ENCODE measurements around the gene NTSR1.

The NTSR1 gene

DNA sequence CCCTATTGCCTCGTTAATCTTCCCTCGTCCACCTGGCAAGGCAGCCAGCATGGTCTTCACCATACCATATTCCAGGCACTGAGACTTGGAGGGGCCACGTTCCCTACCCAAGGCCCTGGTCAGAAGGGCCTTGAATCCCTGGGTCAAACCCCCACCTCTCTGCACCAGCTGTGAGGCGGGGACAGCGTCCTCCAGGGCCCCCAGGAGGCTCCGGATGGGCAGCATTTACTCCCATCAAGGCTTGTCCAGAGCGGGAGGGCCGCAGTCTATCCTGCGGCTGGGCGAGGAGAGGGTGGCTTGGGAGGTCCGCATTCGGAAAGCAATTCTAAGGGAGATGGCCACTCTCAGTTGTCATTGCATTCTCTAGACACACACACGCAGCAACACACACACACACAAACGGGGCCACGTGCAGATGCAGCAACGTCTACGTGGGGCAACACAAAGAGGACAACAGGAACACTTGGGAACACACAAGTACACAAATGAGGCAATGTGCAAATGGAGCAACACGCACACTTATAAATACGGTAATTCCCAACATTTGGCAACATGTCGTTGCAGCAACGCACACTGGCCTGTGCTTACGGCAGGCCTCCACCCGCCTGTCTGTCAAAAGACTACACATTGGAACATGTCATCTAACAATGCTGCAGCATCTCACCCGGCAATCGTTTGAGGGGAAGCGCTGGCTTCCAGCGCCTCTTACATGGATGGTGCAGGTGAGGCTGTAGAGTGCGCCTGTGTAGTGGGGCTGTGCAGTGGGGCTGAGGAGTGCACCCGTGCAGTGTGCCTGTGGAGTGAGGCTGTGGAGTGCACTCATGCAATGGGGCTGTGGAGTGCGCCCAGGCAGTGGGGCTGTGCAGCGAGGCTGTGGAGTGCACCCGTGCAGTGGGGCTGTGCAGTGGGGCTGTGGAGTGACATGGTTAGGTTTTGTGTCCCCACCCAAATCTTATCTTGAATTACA is 12.9 kb upstream of the NTSR1 start:
- TF ChIP-seq, protein P1, sequence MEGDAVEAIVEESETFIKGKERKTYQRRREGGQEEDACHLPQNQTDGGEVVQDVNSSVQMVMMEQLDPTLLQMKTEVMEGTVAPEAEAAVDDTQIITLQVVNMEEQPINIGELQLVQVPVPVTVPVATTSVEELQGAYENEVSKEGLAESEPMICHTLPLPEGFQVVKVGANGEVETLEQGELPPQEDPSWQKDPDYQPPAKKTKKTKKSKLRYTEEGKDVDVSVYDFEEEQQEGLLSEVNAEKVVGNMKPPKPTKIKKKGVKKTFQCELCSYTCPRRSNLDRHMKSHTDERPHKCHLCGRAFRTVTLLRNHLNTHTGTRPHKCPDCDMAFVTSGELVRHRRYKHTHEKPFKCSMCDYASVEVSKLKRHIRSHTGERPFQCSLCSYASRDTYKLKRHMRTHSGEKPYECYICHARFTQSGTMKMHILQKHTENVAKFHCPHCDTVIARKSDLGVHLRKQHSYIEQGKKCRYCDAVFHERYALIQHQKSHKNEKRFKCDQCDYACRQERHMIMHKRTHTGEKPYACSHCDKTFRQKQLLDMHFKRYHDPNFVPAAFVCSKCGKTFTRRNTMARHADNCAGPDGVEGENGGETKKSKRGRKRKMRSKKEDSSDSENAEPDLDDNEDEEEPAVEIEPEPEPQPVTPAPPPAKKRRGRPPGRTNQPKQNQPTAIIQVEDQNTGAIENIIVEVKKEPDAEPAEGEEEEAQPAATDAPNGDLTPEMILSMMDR (IDR thresholded peaks at IDR 0.05) = no peak
- H3K27ac ChIP-seq = no peak overlapping the region
- DNase-seq (ENCODE audit: low spot score) = no peak
- H3K4me3 ChIP-seq = no peak overlapping the region

DNA sequence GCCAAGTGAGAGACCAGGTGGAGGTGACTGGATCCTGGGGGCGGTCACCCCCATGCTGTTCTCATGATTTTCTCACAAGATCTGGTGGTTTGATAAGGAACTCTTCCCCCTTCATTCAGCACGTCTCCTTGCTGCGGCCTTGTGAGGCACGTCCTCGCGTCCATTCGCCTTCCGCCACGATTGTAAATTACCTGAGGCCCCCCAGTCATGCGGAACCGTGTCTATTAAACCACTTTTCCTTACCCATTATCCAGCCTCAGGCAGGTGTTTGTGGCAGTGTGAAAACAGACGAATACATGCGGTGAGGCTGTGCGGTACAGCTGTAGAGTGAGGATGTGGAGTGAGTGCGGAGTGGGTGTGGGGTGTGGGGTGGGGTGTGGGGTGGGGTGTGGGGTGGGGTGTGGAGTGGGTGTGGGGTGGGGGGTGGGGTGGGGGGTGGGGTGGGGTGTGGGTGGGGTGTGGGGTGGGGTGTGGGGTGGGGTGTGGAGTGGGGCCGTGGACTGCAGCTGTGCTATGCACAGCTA is 12.1 kb upstream of the NTSR1 start:
- H3K27ac ChIP-seq = no peak overlapping the region
- no peak for DNase-seq (ENCODE audit: low spot score)
- H3K4me3 ChIP-seq = no peak overlapping the region
- TF ChIP-seq, protein P1 (IDR thresholded peaks at IDR 0.05) = no peak

DNA sequence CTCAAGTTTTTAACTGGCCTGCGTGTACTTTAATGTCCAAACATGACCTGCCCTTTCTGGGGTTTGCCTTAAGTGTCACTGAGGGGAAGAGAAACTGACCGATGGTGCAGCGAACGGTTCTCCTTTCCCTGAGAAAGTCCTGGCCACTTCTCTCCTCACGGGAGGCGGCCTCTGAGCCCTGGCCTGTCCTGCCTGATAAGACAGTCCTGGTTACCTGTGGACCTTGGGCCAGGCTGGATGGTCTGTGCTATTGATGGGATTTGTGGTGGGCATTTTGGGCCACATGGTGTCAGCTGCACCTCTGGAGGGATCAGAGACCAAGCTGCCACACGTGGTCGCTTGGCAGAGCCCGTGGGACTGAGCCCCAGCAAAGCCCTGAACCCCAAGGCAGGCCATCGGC is 11.6 kb upstream of the NTSR1 start:
- DNase-seq (ENCODE audit: low spot score) = no peak
- no peak overlapping the region for H3K27ac ChIP-seq
- TF ChIP-seq, protein P1 (IDR thresholded peaks at IDR 0.05) = no peak
- H3K4me3 ChIP-seq = no peak overlapping the region

DNA sequence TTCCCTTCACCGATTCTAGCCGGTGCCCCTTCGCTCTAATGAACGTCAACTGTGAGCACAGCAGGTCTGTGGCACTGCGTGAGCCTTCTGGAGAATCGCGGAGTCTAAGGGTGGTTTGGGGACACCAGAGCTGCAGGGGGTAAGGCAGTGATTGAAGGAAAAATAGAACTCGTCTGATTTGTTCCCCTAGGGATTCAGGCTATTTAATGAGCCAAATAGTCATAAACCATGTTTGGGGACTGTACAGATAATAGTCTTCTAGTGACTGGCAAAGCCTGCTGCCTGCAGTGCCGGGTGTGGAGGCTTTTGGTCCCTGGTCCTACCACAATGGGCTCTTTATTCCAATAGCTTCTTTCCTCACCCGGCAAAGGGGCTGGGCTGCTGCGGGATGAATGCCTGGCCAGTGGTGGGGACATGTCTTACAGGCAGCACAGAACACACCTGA is 11.1 kb upstream of the NTSR1 start:
- H3K27ac ChIP-seq = no peak overlapping the region

DNA sequence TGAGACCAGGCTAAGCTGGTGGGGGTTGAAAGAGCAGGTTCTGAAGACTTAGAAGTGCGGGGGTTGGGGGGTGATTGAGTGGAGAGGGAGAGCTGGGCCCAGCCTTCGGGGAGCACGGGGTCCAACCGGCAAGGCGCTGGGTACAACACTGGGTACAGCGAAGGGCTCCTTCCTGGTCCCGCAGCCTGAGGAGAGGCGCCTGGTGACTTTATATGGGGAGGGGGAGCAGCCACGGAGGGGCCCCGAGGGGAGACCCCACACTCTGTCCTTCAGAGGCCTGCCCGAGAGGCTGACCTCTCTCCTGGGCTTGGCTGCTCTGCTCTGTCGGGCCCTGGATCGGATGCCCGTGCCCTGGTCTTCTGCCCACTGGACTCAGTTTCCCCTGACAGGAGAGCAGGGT is 10.4 kb upstream of the NTSR1 start:
- DNase-seq (ENCODE audit: low spot score) = no peak
- TF ChIP-seq, protein P1 (IDR thresholded peaks at IDR 0.05) = no peak
- Histone ChIP-seq H3K27ac (no peak overlapping the region), H3K4me3 (no peak overlapping the region)

More for the DNA sequence above, 11.1 kb upstream of the NTSR1 start:
- H3K4me3 ChIP-seq = no peak overlapping the region
- TF ChIP-seq, protein P1 (IDR thresholded peaks at IDR 0.05) = no peak
- DNase-seq (ENCODE audit: low spot score) = no peak

DNA sequence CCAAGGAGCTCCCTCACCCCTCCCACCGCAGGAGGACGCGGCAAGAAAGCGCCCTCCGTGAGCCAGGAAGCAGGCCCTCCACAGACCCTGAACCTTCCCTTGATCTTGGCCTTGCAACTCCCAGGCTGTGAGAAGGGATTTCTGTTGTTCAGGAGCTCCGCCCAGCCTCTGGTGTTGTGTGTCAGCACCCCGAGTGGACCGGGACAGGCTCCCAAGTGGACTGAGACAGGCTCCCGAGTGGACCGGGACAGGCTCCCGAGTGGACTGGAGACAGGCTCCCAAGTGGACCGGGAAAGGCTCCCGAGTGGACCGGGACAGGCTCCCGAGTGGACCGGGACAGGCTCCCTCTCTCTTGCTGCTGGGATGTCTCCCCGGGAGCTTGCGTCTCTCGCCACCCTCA is 9.3 kb upstream of the NTSR1 start:
- TF ChIP-seq, protein P1 (IDR thresholded peaks at IDR 0.05) = no peak
- no peak overlapping the region for H3K27ac ChIP-seq
- no peak overlapping the region for H3K4me3 ChIP-seq
- no peak for DNase-seq (ENCODE audit: low spot score)

DNA sequence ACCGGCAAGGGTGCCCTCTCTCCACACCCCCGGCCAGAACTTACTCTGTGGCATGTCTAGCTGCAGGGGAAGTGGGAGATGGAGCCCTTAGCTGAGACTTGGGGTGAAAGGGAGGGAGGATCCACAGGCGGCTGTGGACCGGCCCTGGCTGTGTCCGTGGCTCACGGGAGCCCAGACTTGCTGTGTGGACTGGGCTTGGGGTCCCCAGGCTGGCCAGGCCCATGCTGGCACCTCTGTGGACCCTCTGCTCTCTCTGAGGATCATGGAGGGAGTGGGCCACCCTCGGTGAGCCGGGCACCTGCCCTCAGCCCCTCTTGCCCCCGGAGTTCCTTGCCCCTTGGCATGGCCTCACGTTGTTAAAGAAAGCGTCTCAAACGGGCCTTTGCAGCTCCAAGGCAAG is 8.9 kb upstream of the NTSR1 start:
- no peak overlapping the region for H3K4me3 ChIP-seq
- TF ChIP-seq, protein P1 (IDR thresholded peaks at IDR 0.05) = no peak
- no peak overlapping the region for H3K27ac ChIP-seq
- no peak for DNase-seq (ENCODE audit: low spot score)

Measured in coronary artery (tissue), 2 donors.